Left lobe of liver (tissue), 2 donors: Measurements from ENCODE around the gene ZNF497. TPM values are rescaled to one million over a fixed set of nuclear protein-coding genes. Genes with fewer than 3 reads are reported as not detected.

Experiments used
- ATAC-seq: fragments of 200-7000 bp; cut with Tn5 transposase; one replicate; pipeline ENCODE4 v1.9.1; 2020; ENCODE audit warnings: mild to moderate bottlenecking, moderate library complexity
- DNase-seq: peaks from one replicate; pipeline ENCODE4 v3.0.0-alpha.2; 2020; ENCODE audit warnings: low spot score
- total RNA-seq: library from RNA; stranded (reverse); gene quantifications from one replicate; pipeline ENCODE4 v1.2.1, GENCODE V29; 2021
- donor health status: DM: no; HTN: no; CAD: no; lungs with moderate emphysema.
- donor health status: DM: no; HTN: yes; CAD: no.

The ZNF497 gene
- total RNA-seq, 1 donor from 2014 or later: 2.4 TPM

- ATAC-seq (peak; percentile 95), DNase-seq (peak; percentile 75)
Observed at GRCh38 chr19:58372311-58373133, 10.0 kb upstream of the ZNF497 start.

DNA sequence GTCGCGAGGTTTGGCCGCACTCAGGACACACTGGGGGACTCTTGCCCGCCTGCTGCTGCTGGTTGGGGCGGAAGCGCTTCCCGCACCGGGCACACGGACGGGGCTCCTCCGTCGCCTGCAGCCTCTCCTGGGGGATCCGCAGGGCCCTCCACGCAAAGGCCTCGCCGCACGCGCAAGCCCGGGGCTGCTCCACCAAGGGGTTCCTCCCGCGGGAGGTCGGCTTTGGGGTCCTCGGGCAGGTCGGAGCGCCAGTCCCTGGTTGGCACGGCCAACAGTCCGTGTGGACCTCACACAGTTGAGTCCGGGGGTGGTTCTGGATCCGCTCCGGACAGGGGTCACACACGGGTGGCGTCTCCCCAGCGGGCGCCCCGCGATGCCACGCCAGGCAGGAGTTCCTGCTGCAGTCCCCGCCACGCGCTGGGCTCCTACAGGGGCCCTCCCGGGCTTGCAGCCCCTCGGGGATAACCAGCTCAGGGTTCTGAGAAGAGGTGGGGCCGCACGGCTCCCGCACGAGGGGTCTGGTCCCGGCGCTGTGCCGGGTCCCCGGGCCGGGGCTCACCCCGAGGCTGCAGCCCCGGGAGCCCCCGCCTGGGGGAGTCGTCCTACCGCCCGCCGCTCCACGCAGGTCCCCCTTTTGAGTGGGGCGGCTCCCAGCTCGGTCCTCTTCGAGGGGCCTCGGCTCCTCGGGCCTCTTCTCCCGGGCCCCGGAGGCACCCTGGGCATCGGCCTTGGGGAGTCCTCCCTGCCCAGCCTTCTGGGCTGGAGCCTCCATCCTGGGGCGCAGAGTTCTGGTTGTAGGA lies 6.2 kb upstream of the ZNF497 start:
- ATAC-seq: no peak

DNA sequence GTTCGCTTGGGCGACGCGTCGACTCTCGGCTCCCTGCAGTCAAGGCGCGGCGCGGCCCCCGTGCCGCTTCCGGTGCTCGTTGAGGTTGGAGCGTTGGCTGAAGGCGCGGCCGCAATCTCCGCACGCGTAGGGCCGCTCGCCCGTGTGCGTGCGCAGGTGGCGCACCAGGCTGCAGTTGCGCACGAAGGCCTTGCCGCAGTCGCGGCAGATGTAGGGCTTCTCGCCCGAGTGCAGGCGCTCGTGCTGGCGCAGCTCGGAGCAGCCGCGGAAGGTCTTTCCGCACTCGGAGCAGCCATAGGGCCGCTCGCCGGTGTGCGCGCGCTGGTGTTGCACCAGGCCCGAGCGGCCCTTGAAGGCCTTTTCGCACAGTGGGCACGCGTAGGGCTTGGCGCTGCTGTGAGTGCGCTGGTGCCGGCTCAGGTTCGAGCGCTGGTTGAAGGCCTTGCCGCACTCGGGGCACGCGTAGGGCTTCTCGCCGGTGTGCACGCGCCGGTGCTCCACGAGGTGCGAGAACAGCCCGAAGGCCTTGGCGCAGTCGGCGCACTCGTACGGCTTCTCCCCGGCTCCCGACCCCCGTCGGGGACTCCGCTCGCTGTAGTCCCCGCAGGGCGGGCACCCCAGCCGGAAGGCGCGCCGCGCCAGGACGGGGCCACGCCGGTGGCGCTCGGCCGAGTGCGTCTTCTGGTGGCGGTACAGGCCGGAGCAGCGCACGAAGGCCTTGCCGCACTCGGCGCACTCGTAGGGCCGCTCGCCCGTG lies 5.3 kb upstream of the ZNF497 start:
- no peak for ATAC-seq
- DNase-seq: no peak

More for the DNA sequence above, 6.2 kb upstream of the ZNF497 start:
- no peak for DNase-seq

- ATAC-seq (no peak), DNase-seq (no peak)
Observed at GRCh38 chr19:58366585-58367430, 4.3 kb upstream of the ZNF497 start.

GRCh38 chr19:58364146-58364545 lies 1.6 kb upstream of the ZNF497 start:
- DNase-seq (no peak), ATAC-seq (no peak)

GRCh38 chr19:58361900-58362271 lies 665 bp downstream of the ZNF497 start:
- DNase-seq: no peak
- ATAC-seq: peak; percentile 41

DNA sequence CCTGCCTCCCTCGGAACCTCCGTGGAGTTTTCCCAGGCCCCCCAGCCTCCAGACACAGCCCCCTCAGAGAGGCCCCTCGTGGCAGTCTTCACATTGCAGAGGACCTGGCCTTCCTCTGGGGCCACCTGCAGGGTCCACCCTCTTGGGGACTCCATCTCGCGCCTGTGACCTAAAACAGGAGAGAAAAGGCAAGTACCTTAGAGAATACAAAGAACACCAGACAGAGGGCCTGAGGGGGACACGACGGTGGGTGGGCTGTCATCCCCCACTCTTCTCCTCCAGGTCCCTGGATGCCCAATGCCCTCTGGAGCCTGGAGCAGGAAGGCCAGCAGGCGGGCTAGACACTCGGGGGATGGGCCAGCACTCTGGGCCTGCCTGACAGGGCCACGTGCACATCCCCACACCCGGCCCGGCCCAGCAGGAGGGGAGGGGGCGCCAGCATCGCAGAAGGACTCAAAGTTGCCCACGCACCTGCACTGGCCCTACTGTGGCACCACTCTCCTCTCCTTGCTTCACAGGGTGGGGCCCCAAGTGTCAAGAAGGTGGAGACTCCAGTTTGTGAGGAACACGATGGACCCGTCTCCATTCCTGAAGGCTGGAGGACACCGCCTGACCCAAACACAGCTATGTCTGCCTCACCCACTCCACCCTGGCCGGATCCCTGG lies 4.9 kb downstream of the ZNF497 start:
- no peak for DNase-seq
- ATAC-seq: no peak

DNA sequence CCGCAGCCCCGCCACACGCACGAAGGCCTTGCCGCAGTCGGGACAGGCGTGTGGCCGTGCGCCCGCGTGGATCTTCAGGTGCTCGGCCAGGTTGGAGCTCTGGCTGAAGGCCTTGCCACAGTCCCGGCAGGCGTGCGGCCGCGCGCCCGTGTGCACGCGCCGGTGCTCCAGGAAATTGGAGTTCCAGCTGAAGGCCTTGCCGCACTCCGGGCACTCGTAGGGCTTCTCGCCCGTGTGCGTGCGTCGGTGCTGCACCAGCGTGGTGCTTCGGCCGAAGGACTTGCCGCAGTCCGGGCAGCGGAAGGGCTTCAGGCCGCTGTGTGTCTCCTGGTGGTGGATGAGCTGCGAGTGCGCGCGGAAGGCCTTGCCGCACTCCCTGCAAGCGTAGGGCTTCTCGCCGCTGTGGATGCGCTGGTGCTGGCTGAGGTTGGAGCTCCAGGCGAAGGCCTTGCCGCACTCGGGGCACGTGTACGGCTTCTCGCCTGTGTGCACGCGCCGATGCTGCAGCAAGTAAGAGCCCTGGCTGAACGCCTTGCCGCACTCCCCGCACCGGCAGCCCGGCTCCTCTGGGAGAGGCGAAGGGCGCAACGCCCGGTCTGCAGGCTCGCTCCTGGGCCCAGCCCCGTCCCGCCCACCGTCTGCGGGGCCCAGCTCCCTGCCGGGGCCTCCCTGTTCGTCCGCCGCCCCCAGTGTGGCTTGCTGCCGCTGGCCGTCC lies 5.6 kb downstream of the ZNF497 start:
- DNase-seq: no peak
- no peak for ATAC-seq

DNA sequence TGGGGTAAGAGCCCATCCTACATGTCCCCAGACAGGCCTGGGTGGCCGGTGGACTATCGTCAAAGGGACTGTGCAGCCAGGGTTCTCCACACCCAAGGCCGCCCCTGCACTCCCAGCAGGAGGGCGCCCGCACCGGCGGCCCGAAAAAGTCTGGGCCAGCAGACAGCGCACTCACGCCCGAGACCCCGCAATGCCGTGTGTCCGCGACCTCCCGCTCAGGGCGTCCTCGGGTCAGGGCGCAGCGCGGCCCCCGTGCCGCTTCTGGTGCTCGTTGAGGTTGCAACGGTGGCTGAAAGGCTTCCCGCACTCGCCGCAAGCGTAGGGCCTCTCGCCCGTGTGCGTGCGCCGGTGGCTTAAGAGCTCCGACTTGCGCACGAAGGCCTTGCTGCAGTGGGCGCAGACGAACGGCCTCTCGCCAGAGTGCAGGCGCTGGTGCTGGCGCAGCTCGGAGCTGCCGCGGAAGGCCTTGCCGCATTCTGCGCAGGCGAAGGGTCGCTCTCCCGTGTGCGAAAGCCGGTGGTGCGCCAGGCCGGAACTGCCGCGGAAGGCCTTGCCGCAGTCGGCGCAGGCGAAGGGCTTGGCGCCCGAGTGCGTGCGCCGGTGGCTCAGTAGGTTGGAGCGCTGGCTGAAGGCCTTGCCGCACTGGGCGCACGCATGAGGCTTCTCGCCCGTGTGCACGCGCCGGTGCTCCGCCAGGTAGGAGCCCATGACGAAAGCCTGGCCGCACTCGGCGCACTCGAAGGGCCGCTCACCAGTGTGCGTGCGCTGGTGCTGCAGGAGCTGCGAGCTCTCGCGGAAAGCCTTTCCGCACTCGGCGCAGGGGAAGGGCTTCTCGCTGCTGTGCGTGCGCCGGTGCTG lies 6.4 kb downstream of the ZNF497 start:
- no peak for ATAC-seq
- no peak for DNase-seq

GRCh38 chr19:58355215-58355796 lies 7.2 kb downstream of the ZNF497 start:
- ATAC-seq: no peak
- DNase-seq: no peak

- DNase-seq (no peak), ATAC-seq (no peak)
Observed at GRCh38 chr19:58354478-58355030, 8.0 kb downstream of the ZNF497 start.

GRCh38 chr19:58353717-58354477 lies 8.7 kb downstream of the ZNF497 start:
- ATAC-seq (peak; percentile 4), DNase-seq (no peak)

DNA sequence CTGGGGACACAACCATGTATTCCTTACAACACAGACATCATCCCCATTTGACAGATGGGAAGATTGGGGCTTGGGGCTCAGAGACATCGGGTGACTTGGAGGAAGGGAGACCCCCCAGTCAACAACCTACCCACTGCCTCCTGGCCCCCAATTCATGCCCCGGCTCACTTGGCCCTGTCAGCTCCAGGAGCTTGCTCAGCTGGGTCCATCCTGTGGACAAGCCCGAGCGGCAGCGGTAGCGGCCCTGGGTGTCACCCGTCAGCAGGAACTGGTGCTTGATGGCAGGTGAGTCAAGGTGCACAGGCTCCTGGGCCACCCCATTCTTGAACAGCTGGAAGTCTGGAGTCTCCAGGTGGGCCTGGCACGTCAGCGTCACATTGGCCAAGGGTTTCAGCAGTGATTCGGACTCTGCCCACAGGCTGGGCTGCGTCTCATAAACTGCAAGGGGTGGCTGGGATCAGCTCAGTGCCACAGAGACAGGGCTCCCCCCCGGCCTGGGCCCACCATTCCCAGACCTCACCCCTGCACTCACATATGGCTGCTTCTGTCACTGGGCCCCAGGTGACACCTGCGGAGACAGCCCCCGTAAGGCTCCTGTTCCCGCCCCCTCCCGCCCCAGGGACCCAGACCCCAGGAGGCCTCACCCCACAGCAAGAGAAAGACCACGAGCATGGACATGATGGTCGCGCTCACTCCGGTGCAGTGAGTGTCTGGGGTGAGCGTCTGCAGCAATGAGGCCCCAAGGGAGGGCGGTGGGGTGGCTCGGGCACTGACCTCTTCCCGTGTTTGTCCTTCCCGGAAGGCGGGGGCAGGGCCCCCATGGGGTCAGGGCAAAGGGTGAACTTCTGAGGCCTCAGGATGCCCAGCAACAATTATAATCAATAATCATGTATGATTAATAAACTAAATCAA lies 9.5 kb downstream of the ZNF497 start, which contains the start of gene A1BG:
Gene A1BG, minus strand, starts transcription at position 733 of the 912 bp plus-strand sequence. Its CDS starts 55 bp downstream, at position 678.
- ATAC-seq (peak; percentile 70), DNase-seq (peak; percentile 90)

DNA sequence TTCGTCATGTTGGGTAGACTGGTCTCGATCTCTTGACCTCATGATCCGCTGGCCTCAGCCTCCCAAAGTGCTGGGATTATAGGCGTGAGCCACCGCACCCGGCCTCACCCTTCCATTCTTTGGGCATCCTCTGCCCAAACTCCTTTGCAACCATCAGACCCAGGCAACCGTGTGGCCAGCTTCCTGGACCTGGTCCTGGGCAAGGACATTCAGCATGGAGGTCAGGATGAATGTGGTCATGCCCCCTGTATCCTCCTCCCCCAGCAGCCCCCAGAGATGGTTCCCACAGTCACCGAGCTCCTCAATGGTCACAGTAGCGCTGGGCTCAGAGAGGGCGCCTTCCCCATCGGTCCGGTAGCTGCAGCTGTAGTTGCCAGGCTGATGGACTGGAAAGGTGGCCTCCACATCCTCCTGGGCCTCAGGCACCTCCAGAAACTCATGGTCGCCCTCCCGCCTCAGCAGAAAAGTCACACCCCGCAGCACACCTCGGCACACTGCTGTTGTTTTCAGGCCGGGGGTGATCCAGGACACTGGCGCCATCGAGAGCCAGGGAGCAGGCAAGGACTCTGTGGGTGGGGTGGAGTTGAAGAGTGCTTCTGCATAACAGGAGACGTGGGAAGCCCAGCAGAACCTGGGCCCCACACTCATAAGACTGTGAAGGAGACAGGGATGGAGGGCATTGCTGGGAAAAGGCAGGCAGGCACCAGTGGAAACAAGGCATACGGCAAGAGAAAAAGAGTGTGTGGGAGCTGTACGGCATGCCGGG lies 10.4 kb downstream of the ZNF497 start:
- no peak for DNase-seq

DNA sequence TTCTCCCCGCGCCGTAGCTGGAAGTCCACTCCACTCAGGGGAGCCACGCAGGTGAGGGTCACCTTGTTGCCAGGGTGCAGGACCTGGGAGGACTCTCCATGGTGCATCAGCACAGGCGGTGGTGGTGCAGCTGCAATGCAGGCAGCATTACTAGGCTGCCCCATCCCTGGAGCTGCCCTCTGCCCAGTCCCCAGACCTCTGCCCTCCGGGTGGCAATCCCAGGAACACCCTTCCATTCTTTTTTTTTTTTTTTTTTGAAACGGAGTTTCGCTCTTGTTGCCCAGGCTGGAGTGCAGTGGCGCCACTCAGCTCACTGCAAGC lies 11.0 kb downstream of the ZNF497 start:
- DNase-seq (no peak), ATAC-seq (peak; percentile 40)

More for the DNA sequence above, 10.4 kb downstream of the ZNF497 start:
- peak; percentile 7 for ATAC-seq
